NCI-H2029 (cell line): ENCODE measurements around the gene GLRB.
"Not testable (repeated sequence)": the region's sequence is repeated elsewhere in the genome, so short reads cannot be mapped to it uniquely, and the experiment has no call there.

Experiments
- DNase-seq: peaks from one replicate; lab custom pipeline; 2025; lab: John Stamatoyannopoulos, UW

Gene GLRB

GRCh38 chr4:157128395-157128794 is 52.4 kb downstream of the GLRB start:
- no peak for DNase-seq

GRCh38 chr4:157141976-157142375 is 66.0 kb downstream of the GLRB start:
- DNase-seq, result no peak

GRCh38 chr4:157143369-157143768 is 67.4 kb downstream of the GLRB start:
- DNase-seq, result no peak

- DNase-seq, result no peak
Observed at GRCh38 chr4:157151711-157152110, 75.8 kb downstream of the GLRB start.

- no peak for DNase-seq
Observed at GRCh38 chr4:157165935-157166610, 90.1 kb downstream of the GLRB start.

- DNase-seq, result no peak
Observed at GRCh38 chr4:157170321-157170720, 94.4 kb downstream of the GLRB start.

- no peak for DNase-seq
Observed at GRCh38 chr4:157172011-157172410, 96.1 kb downstream of the GLRB start.

GRCh38 chr4:157180268-157180667 is 104.3 kb downstream of the GLRB start:
- DNase-seq, result not testable (repeated sequence)

- no peak for DNase-seq
Observed at GRCh38 chr4:157184300-157184699, 108.3 kb downstream of the GLRB start.

GRCh38 chr4:157185363-157185762 is 109.4 kb downstream of the GLRB start:
- no peak for DNase-seq

GRCh38 chr4:157195374-157195773 is 119.4 kb downstream of the GLRB start:
- DNase-seq, result no peak

- no peak for DNase-seq
Observed at GRCh38 chr4:157196046-157196445, 120.1 kb downstream of the GLRB start.

GRCh38 chr4:157204634-157205244 is 128.8 kb downstream of the GLRB start:
- DNase-seq, result no peak

GRCh38 chr4:157217708-157218107 is 141.8 kb downstream of the GLRB start:
- DNase-seq, result no peak

GRCh38 chr4:157219711-157220370 is 143.9 kb downstream of the GLRB start:
- DNase-seq, result no peak

GRCh38 chr4:157220371-157220881 is 144.5 kb downstream of the GLRB start, which contains the start of gene GRIA2:
Gene GRIA2 (plus strand): TSS chr4:157220728. CDS start chr4:157221043, 315 bp downstream.
- DNase-seq, result peak; percentile 29

- DNase-seq, result no peak
Observed at GRCh38 chr4:157221426-157221894, 145.5 kb downstream of the GLRB start.
